Lower lobe of right lung (tissue), 2 donors: ENCODE data around the gene HACD4. TPM values are rescaled to one million over a fixed set of nuclear protein-coding genes. Genes with fewer than 3 reads are reported as not detected.

ENCODE experiments used
- ATAC-seq, 2 donors: fragments of 200-7000 bp; cut with Tn5 transposase; one replicate each; pipeline ENCODE4 v1.9.1; 2020 to 2022; ENCODE audit warnings: mild to moderate bottlenecking in 2 of 2, moderate library complexity in 2 of 2
- DNase-seq: peaks from one replicate; pipeline ENCODE4 v3.0.0-alpha.2; 2020
- H3K27ac ChIP-seq: fragments of 200-600 bp; one replicate; pipeline ENCODE4 v1.8.0; 2022
- H3K27me3 ChIP-seq: fragments of 200-600 bp; one replicate; pipeline ENCODE4 v1.8.0; 2022; ENCODE audit warnings: low read depth
- H3K36me3 ChIP-seq: fragments of 200-600 bp; one replicate; pipeline ENCODE4 v1.8.0; 2022; ENCODE audit warnings: mild to moderate bottlenecking
- H3K4me1 ChIP-seq: fragments of 200-600 bp; one replicate; pipeline ENCODE4 v1.8.0; 2022
- H3K4me3 ChIP-seq: fragments of 200-600 bp; one replicate; pipeline ENCODE4 v1.8.0; 2022; ENCODE audit warnings: mild to moderate bottlenecking
- H3K9me3 ChIP-seq: fragments of 200-600 bp; one replicate; pipeline ENCODE4 v1.8.0; 2022
- CTCF ChIP-seq: fragments of 200-600 bp; IDR thresholded peaks from one replicate; pipeline ENCODE4 v1.8.0; 2022; ENCODE audit warnings: antibody characterized with exemption, mild to moderate bottlenecking
- intact Hi-C: fragments of 100-400 bp; cut with DNase I; formaldehyde crosslinking; loops from one replicate; pipeline ENCODE4 v1.11.0; 2022
- total RNA-seq: library from RNA; stranded (reverse); fragmentation: NEBNext Ultra II Directional; extraction: Animal tissue kit (Norgen Biotek cat#: 25700); gene quantifications from one replicate; pipeline ENCODE4 v1.2.1, GENCODE V29; 2021
- donor health status: DM: no; HTN: yes; CAD: no; lungs with severe emphysema.

The HACD4 gene
- total RNA-seq, 1 donor from 2014 or later = 13.5 TPM

DNA sequence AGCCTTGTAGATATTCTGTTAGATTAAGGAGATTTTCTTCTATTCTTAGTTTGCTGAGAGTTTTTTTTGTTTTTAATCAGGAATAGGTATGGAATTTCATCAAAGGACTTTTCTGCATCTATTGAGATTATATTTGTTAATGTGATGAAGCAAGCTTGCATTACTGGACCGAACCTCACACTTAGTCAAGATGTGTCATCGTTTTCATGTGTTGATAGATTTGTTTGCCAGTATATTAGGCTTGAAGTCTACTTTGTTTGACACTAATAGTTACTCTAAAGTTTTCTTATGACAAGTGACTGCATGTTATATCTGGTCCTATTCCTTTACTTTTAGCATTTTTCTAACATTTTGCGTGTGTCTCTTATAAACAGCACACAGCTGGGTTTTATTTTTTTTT, 12.4 kb upstream of the HACD4 start:
- no peaks in the 10 kb centered on the region for H3K36me3 ChIP-seq
- H3K4me1 ChIP-seq = no peaks in the 10 kb centered on the region
- no peak overlapping the region for H3K27ac ChIP-seq
- no peak for DNase-seq
- H3K9me3 ChIP-seq = no peaks in the 10 kb centered on the region
- no peaks in the 10 kb centered on the region for H3K27me3 ChIP-seq
- no peak overlapping the region for H3K4me3 ChIP-seq
- ATAC-seq = no peak
- TF ChIP-seq CTCF = no peak
- intact Hi-C loops = no loop called here

GRCh38 chr9:21042466-21042865, 11.0 kb upstream of the HACD4 start:
- no peak for ATAC-seq
- intact Hi-C loops = no loop called here
- Histone ChIP-seq H3K36me3 (no peaks in the 10 kb centered on the region), H3K4me3 (no peak overlapping the region), H3K27ac (no peak overlapping the region), H3K4me1 (no peaks in the 10 kb centered on the region), H3K9me3 (no peaks in the 10 kb centered on the region), H3K27me3 (no peaks in the 10 kb centered on the region)
- DNase-seq = no peak
- TF ChIP-seq CTCF = no peak

GRCh38 chr9:21039302-21039701, 7.9 kb upstream of the HACD4 start:
- Histone ChIP-seq H3K4me3 (no peak overlapping the region), H3K9me3 (no peaks in the 10 kb centered on the region), H3K27me3 (no peaks in the 10 kb centered on the region), H3K27ac (no peak overlapping the region), H3K36me3 (no peaks in the 10 kb centered on the region), H3K4me1 (no peaks in the 10 kb centered on the region)
- DNase-seq (no peak), ATAC-seq (no peak)
- intact Hi-C loops = no loop called here
- no peak for TF ChIP-seq CTCF

- no peak for DNase-seq
- ATAC-seq = no peak
These were observed 5.8 kb upstream of the HACD4 start for GRCh38 chr9:21037278-21037677.

DNA sequence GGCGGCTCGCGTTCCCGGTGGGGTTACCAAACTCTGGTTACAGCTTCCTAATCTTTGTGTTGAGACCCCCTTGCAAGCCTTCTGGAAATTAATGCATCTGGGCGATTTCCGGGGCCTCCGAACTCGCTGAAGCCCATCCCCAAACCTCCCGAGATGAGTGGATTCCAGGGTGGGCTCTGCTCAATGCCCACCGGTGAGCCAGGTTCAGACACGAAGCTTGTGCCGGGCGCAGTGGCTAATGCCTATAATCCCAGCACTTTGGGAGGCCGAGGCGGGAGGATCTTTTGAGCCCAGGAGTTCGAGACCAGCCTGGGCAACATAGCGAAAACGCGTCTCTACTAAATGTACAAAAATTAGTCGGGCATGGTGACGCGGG, 356 bp upstream of the HACD4 start:
- ATAC-seq = no peak
- no peak for TF ChIP-seq CTCF
- Histone ChIP-seq H3K4me3 (peak overlapping the region; percentile 72), H3K36me3 (no peaks in the 10 kb centered on the region), H3K4me1 (peaks cover 22% of the 10 kb centered on the region), H3K27me3 (no peaks in the 10 kb centered on the region), H3K9me3 (no peaks in the 10 kb centered on the region), H3K27ac (peak overlapping the region; percentile 88)
- intact Hi-C loops = no loop called here
- DNase-seq = no peak

More at GRCh38 chr9:21037278-21037677, 5.8 kb upstream of the HACD4 start:
- intact Hi-C loops = no loop called here
- Histone ChIP-seq H3K4me3 (no peak overlapping the region), H3K4me1 (no peaks in the 10 kb centered on the region), H3K36me3 (no peaks in the 10 kb centered on the region), H3K9me3 (no peaks in the 10 kb centered on the region), H3K27me3 (no peaks in the 10 kb centered on the region), H3K27ac (no peak overlapping the region)
- no peak for TF ChIP-seq CTCF
